ENCODE measurements around the gene PARD3B.

DNA sequence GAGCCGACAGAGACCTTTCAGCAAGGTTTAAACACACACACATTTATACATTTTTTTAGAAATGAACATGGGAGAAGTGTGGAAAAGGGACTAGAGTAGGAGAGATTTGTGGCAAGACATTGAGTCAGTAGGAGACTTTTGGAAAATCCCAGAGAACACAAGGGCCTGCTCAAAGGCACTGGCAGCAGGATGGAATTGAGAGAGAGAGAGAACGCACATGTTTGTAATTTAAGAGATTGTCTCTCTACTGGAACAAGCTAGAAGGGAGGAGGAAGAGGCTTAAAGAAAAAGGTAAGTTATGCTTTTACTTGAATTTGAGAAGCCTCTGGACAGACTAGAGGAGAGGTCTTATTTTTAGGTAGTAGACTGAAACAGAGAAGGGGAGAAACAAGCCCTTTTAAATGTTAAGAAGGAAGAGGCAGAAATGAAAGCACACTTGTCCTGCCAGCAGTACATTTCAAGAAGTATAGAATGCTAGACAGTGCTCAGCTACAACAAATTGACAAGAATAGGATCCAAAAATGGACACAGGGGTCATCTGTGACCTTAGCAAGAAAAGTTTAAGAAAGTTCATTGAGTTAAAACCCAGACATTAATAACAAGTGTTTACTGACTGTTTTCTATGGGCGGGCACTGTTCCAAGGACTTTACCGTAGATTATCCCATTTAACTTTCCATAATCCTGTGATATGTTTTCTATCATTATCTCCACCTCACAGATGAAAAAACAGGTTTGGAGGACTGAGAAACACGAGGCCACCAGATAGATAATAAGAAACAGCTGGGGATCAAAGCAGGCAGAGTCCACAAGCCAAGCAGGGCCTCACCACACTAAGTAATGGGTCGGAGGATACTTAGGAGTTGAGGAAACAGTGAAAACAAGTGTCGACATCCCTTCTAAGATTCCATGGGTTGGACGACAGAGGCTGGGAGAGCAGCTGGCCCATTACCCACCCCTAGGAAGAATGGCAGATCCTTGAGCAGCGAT is 830.5 kb downstream of the PARD3B start:
- TF ChIP-seq, protein P1, sequence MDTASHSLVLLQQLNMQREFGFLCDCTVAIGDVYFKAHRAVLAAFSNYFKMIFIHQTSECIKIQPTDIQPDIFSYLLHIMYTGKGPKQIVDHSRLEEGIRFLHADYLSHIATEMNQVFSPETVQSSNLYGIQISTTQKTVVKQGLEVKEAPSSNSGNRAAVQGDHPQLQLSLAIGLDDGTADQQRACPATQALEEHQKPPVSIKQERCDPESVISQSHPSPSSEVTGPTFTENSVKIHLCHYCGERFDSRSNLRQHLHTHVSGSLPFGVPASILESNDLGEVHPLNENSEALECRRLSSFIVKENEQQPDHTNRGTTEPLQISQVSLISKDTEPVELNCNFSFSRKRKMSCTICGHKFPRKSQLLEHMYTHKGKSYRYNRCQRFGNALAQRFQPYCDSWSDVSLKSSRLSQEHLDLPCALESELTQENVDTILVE (CRISPR knock-in tag; IDR thresholded peaks at IDR 0.05): no peak
- TF ChIP-seq CHD4 (IDR thresholded peaks at IDR 0.05; ENCODE audit: borderline replicate concordance, low read length): no peak
- no peak for TF ChIP-seq JDP2 (CRISPR knock-in tag; IDR thresholded peaks at IDR 0.05; ENCODE audit: borderline replicate concordance)
- TF ChIP-seq ZBTB7A (CRISPR knock-in tag; IDR thresholded peaks at IDR 0.05): no peak
- TF ChIP-seq, protein P2, sequence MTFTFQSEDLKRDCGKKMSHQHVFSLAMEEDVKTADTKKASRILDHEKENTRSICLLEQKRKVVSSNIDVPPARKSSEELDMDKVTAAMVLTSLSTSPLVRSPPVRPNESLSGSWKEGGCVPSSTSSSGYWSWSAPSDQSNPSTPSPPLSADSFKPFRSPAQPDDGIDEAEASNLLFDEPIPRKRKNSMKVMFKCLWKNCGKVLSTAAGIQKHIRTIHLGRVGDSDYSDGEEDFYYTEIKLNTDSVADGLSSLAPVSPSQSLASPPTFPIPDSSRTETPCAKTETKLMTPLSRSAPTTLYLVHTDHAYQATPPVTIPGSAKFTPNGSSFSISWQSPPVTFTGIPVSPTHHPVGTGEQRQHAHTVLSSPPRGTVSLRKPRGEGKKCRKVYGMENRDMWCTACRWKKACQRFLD (CRISPR knock-in tag; IDR thresholded peaks at IDR 0.05; ENCODE audit: borderline replicate concordance): no peak
- no peak for TF ChIP-seq HOXA7 (CRISPR knock-in tag; IDR thresholded peaks at IDR 0.05)
- TF ChIP-seq, protein P3, sequence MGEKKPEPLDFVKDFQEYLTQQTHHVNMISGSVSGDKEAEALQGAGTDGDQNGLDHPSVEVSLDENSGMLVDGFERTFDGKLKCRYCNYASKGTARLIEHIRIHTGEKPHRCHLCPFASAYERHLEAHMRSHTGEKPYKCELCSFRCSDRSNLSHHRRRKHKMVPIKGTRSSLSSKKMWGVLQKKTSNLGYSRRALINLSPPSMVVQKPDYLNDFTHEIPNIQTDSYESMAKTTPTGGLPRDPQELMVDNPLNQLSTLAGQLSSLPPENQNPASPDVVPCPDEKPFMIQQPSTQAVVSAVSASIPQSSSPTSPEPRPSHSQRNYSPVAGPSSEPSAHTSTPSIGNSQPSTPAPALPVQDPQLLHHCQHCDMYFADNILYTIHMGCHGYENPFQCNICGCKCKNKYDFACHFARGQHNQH (CRISPR knock-in tag; IDR thresholded peaks at IDR 0.05): no peak
- no peak for TF ChIP-seq EZH2 (conservative IDR thresholded peaks at IDR 0.05; ENCODE audit: low read depth, low read length)
- TF ChIP-seq, protein P4, sequence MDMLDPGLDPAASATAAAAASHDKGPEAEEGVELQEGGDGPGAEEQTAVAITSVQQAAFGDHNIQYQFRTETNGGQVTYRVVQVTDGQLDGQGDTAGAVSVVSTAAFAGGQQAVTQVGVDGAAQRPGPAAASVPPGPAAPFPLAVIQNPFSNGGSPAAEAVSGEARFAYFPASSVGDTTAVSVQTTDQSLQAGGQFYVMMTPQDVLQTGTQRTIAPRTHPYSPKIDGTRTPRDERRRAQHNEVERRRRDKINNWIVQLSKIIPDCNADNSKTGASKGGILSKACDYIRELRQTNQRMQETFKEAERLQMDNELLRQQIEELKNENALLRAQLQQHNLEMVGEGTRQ (IDR thresholded peaks at IDR 0.05; ENCODE audit: low read depth, low read length): no peak
- TF ChIP-seq, protein P4 (CRISPR knock-in tag; IDR thresholded peaks at IDR 0.05; ENCODE audit: borderline replicate concordance): no peak
- no peak for TF ChIP-seq ZEB1 (IDR thresholded peaks at IDR 0.05; ENCODE audit: insufficient replicate concordance, low read depth)
- TF ChIP-seq ZFYVE20 (CRISPR knock-in tag; IDR thresholded peaks at IDR 0.05; ENCODE audit: borderline replicate concordance, low read depth): no peak
- no peak for TF ChIP-seq ERF (CRISPR knock-in tag; IDR thresholded peaks at IDR 0.05)
- TF ChIP-seq, protein P5, sequence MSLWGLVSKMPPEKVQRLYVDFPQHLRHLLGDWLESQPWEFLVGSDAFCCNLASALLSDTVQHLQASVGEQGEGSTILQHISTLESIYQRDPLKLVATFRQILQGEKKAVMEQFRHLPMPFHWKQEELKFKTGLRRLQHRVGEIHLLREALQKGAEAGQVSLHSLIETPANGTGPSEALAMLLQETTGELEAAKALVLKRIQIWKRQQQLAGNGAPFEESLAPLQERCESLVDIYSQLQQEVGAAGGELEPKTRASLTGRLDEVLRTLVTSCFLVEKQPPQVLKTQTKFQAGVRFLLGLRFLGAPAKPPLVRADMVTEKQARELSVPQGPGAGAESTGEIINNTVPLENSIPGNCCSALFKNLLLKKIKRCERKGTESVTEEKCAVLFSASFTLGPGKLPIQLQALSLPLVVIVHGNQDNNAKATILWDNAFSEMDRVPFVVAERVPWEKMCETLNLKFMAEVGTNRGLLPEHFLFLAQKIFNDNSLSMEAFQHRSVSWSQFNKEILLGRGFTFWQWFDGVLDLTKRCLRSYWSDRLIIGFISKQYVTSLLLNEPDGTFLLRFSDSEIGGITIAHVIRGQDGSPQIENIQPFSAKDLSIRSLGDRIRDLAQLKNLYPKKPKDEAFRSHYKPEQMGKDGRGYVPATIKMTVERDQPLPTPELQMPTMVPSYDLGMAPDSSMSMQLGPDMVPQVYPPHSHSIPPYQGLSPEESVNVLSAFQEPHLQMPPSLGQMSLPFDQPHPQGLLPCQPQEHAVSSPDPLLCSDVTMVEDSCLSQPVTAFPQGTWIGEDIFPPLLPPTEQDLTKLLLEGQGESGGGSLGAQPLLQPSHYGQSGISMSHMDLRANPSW (CRISPR knock-in tag; IDR thresholded peaks at IDR 0.05; ENCODE audit: borderline replicate concordance): no peak
- no peak for TF ChIP-seq ZSCAN25 (CRISPR knock-in tag; IDR thresholded peaks at IDR 0.05)

All from HepG2 (cell line).